NT2/D1 (cell line): ENCODE measurements around the gene CSNK2A1.

Experiments
- SUZ12 ChIP-seq: IDR thresholded peaks from 2 replicates; pipeline ENCODE4 v1.6.1; 2011; ENCODE audit not compliant: insufficient read length, insufficient read depth; ENCODE audit errors: extremely low read depth
- ZNF274 ChIP-seq: IDR thresholded peaks from 2 replicates; pipeline ENCODE4 v1.6.1; 2011; ENCODE audit warnings: mild to moderate bottlenecking, low read depth, low read length

- TF ChIP-seq SUZ12, result no peak
- no peak for TF ChIP-seq ZNF274
Measured at GRCh38 chr20:574297-574942, 30.8 kb upstream of the CSNK2A1 start.
